GM18505 (cell line): ENCODE data around the gene CLPTM1L.
"Not testable (repeated sequence)": the region's sequence is repeated elsewhere in the genome, so short reads cannot be mapped to it uniquely, and the experiment has no call there.

Experiments used
- ATAC-seq: cut with Tn5 transposase; IDR thresholded peaks from one replicate; pipeline ENCODE4 v1.9.1; 2021; ENCODE audit not compliant: unreplicated experiment
- POLR2A ChIP-seq: IDR thresholded peaks from 4 replicates; pipeline ENCODE4 v1.6.1; 2011; ENCODE audit warnings: borderline replicate concordance; ENCODE audit not compliant: insufficient read depth, insufficient read length; ENCODE audit errors: extremely low read depth

The CLPTM1L gene

GRCh38 chr5:1337489-1338195 lies 7.3 kb downstream of the CLPTM1L start:
- TF ChIP-seq POLR2A: no peak
- no peak for ATAC-seq

- no peak for TF ChIP-seq POLR2A
- ATAC-seq: no peak
Observed at GRCh38 chr5:1336749-1337488, 8.0 kb downstream of the CLPTM1L start.

GRCh38 chr5:1336106-1336561 lies 8.8 kb downstream of the CLPTM1L start:
- no peak for ATAC-seq
- no peak for TF ChIP-seq POLR2A

- no peak for ATAC-seq
Observed at GRCh38 chr5:1335540-1336095, 9.3 kb downstream of the CLPTM1L start.

GRCh38 chr5:1334831-1335539 lies 9.9 kb downstream of the CLPTM1L start:
- no peak for ATAC-seq
- TF ChIP-seq POLR2A: no peak

More at GRCh38 chr5:1335540-1336095, 9.3 kb downstream of the CLPTM1L start:
- no peak for TF ChIP-seq POLR2A

- no peak for ATAC-seq
- TF ChIP-seq POLR2A: no peak
Observed at GRCh38 chr5:1333986-1334385, 10.9 kb downstream of the CLPTM1L start.

- ATAC-seq: not testable (repeated sequence)
Observed at GRCh38 chr5:1333286-1333685, 11.6 kb downstream of the CLPTM1L start.

GRCh38 chr5:1332461-1333001 lies 12.4 kb downstream of the CLPTM1L start:
- ATAC-seq: no peak
- no peak for TF ChIP-seq POLR2A

GRCh38 chr5:1331861-1332405 lies 13.0 kb downstream of the CLPTM1L start:
- ATAC-seq: no peak
- no peak for TF ChIP-seq POLR2A

GRCh38 chr5:1330847-1331831 lies 13.8 kb downstream of the CLPTM1L start:
- no peak for TF ChIP-seq POLR2A
- no peak for ATAC-seq

GRCh38 chr5:1330146-1330846 lies 14.6 kb downstream of the CLPTM1L start:
- no peak for TF ChIP-seq POLR2A
- ATAC-seq: no peak

- no peak for TF ChIP-seq POLR2A
- ATAC-seq: no peak
Observed at GRCh38 chr5:1329111-1329579, 15.8 kb downstream of the CLPTM1L start.

- ATAC-seq: not testable (repeated sequence)
Observed at GRCh38 chr5:1328237-1329110, 16.4 kb downstream of the CLPTM1L start.

- not testable (repeated sequence) for ATAC-seq
Observed at GRCh38 chr5:1326901-1327756, 17.8 kb downstream of the CLPTM1L start.

- not testable (repeated sequence) for ATAC-seq
Observed at GRCh38 chr5:1326532-1326875, 18.4 kb downstream of the CLPTM1L start.
